GM18517 (cell line): ENCODE measurements around the gene NELFCD.

Experiments used
- ATAC-seq: cut with Tn5 transposase; IDR thresholded peaks from one replicate; pipeline ENCODE4 v1.9.1; 2021; ENCODE audit warnings: mild to moderate bottlenecking, moderate library complexity; ENCODE audit not compliant: unreplicated experiment

Gene NELFCD

GRCh38 chr20:59042796-59043631 is 62.0 kb downstream of the NELFCD start:
- peak; percentile 90 for ATAC-seq

DNA sequence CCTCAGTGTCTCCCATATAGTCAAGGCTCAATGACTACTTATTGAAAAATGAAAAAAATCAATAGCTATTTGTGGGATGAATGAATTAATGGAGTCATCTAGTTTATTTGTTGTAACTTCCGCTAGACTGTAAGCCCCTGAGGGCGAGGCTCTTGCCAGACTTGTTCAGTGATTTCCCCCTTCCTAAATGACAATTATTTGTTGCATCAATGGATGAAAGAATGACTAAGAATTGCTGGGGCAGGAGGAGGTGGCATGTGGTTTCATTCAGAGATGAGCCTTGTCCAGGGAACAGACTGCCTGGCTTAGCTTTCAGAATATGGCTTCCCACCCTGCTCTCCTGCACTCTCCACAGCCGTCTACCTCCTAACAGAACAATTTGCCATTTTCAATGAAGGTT is 62.6 kb downstream of the NELFCD start:
- no peak for ATAC-seq

DNA sequence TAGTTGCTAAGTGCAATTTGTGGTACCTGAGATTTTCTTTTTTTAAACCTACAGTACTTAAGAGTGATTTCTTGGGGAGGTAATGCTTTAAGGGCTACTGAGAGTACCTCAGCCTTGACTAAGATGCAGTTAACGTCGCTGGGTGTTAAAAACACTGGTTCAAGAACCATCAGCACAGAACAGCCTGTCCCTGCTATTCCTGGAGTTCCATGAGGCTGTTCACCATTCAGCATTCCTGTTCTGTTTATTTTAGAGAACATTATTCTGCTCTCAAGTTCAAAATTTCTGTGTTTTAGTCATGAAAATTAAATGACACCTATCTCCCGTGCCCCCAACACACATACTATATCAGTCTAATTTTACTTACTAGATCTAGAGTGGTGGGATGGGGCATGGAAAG is 63.2 kb downstream of the NELFCD start:
- ATAC-seq = no peak
